T-cell (primary cell): ENCODE results near the gene SEC61G. TPM values are rescaled to one million over a fixed set of nuclear protein-coding genes. Genes with fewer than 3 reads are reported as not detected.

Source experiments
- ATAC-seq, 4 experiments: fragments of 200-7000 bp in 3 of 4; fragments of 150-1000 bp in 1 of 4; cut with Tn5 transposase; replicated peaks in 1 of 4; 1 replicate in 3 of 4; 2 replicates in 1 of 4; pipeline ENCODE4 v1.10.0; 2021; ENCODE audit warnings: moderate library complexity in 3 of 4, mild to moderate bottlenecking in 2 of 4, moderate number of reproducible peaks in 1 of 4
- CTCF ChIA-PET, 2 donors: fragments of 300-600 bp; sonication (Branson Sonifier 250); formaldehyde crosslinking; loops; one replicate each; lab custom pipeline; 2022; ENCODE audit warnings: antibody characterized with exemption in 2 of 2; lab: Charles Lee
- POLR2A ChIA-PET, 2 donors: fragments of 300-600 bp; sonication (Branson Sonifier 250); formaldehyde crosslinking; loops; one replicate each; lab custom pipeline; 2022; ENCODE audit warnings: antibody characterized with exemption in 2 of 2; lab: Charles Lee
- DNase-seq, 35 experiments: peaks; one replicate each; pipeline versions ENCODE4 v3.0.0 to v3.0.0-alpha.2; 2013 to 2023
- H3K27ac ChIP-seq: one replicate; pipeline ENCODE4 v1.5.1; 2013; ENCODE audit warnings: low read length
- H3K27me3 ChIP-seq, 2 experiments: replicated peaks in 1 of 2; 1 replicate in 1 of 2; 2 replicates in 1 of 2; pipeline versions ENCODE4 v1.6.1 to v1.7.0; 2013; ENCODE audit warnings: low read length in 1 of 2, mixed read lengths in 1 of 2; ENCODE audit not compliant: control insufficient read depth in 2 of 2, insufficient read depth in 2 of 2; ENCODE audit errors: extremely low read depth in 1 of 2
- H3K36me3 ChIP-seq, 2 donors: 1 replicate in 1 of 2; 2 replicates in 1 of 2; pipeline versions ENCODE4 v1.6.1 to v1.7.0; 2013; ENCODE audit warnings: low read length in 1 of 2; ENCODE audit not compliant: control insufficient read depth in 2 of 2, insufficient read depth in 1 of 2; ENCODE audit errors: extremely low read depth in 1 of 2
- H3K4me1 ChIP-seq, 2 experiments: 1 replicate in 1 of 2; 2 replicates in 1 of 2; pipeline versions ENCODE4 v1.6.1 to v1.7.0; 2013; ENCODE audit warnings: low read length in 2 of 2, mixed read lengths in 1 of 2; ENCODE audit not compliant: insufficient read depth in 2 of 2, control insufficient read depth in 1 of 2; ENCODE audit errors: extremely low read depth in 1 of 2
- H3K4me3 ChIP-seq, 2 donors: 1 replicate in 1 of 2; 2 replicates in 1 of 2; pipeline versions ENCODE4 v1.5.1 to v1.7.0; 2013; ENCODE audit warnings: mild to moderate bottlenecking in 2 of 2, low read length in 1 of 2, moderate library complexity in 1 of 2; ENCODE audit not compliant: control insufficient read depth in 1 of 2; ENCODE audit errors: extremely low read depth in 1 of 2
- H3K9me3 ChIP-seq: 2 replicates; pipeline ENCODE4 v1.7.0; 2013
- H3K27ac Mint-ChIP-seq, 2 donors: one replicate each; pipeline ENCODE4 v1.8.0; 2020 to 2021; ENCODE audit warnings: mild to moderate bottlenecking in 2 of 2, mixed read lengths in 2 of 2
- H3K27me3 Mint-ChIP-seq, 2 donors: one replicate each; pipeline ENCODE4 v1.8.0; 2021 to 2022; ENCODE audit warnings: mixed read lengths in 2 of 2
- H3K36me3 Mint-ChIP-seq: one replicate; pipeline ENCODE4 v1.8.0; 2021; ENCODE audit warnings: mixed read lengths
- H3K4me1 Mint-ChIP-seq, 3 donors: one replicate each; pipeline ENCODE4 v1.8.0; 2020 to 2022; ENCODE audit warnings: mixed read lengths in 3 of 3, mild to moderate bottlenecking in 1 of 3
- H3K4me3 Mint-ChIP-seq, 3 donors: one replicate each; pipeline ENCODE4 v1.8.0; 2020 to 2022; ENCODE audit warnings: mild to moderate bottlenecking in 3 of 3, mixed read lengths in 3 of 3, moderate library complexity in 3 of 3
- H3K9me3 Mint-ChIP-seq, 3 donors: one replicate each; pipeline ENCODE4 v1.8.0; 2020 to 2022; ENCODE audit warnings: mixed read lengths in 3 of 3
- WGBS: methylation state at CpG from one replicate; pipeline ENCODE4 v1.1.5; 2013; ENCODE audit warnings: missing lambda C conversion rate; ENCODE audit not compliant: insufficient coverage; 5-methylcytosine and 5-hydroxymethylcytosine counted together
- total RNA-seq, 35 experiments: library from RNA in 6 of 35; stranded (reverse) in 6 of 35; fragments of 120-200 nt in 1 of 35; gene quantifications; one replicate each; pipeline versions ENCODE4 v1.2.1 to v1.2.4 and lab custom pipeline; 2013 to 2026

Gene SEC61G
- total RNA-seq, 5 donors from 2014 or later (not counting 1 experiment from before 2014, with no cell fraction given): 42.7 to 65.1 (median 62.1) TPM

DNA sequence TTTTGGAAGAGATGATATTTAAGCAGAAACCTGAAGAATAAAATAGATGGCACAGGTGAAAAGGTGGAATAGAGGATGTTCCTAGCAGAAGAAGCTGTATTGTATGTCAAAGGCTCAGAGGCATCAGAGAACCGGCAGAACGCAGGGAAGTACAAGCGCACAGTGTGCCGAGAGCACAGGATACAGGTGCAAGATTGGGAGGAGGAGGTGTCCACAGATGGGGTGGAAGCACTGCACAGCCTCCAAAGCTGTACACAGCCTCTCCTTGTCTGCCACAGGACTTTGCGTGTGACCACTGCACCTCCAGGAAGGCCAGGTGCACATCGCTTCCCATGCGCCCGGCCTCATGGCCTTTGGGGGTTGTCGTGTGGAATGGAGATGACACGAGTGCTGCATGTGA lies 23.3 kb upstream of the SEC61G start:
- Mint-ChIP-seq H3K36me3 (no peaks in the 10 kb centered on the region), H3K27ac (no peak overlapping the region), H3K4me3 (no peak overlapping the region), H3K4me1 (no peaks in the 10 kb centered on the region), H3K9me3 (peaks cover under 1% of the 10 kb centered on the region in 3 donors), H3K27me3 (peaks cover 11 to 26% of the 10 kb centered on the region in 2 donors)
- ATAC-seq (no peak), DNase-seq (no peak)
- 93% methylated on average over 9 of the region's 10 CpGs for WGBS
- POLR2A ChIA-PET: no interaction called here
- CTCF ChIA-PET: no interaction called here
- Histone ChIP-seq H3K4me1 (no peaks in the 10 kb centered on the region), H3K27me3 (peaks cover 3 to 13% of the 10 kb centered on the region in 2 experiments), H3K4me3 (no peak overlapping the region), H3K9me3 (no peaks in the 10 kb centered on the region), H3K27ac (no peak overlapping the region), H3K36me3 (no peaks in the 10 kb centered on the region)

DNA sequence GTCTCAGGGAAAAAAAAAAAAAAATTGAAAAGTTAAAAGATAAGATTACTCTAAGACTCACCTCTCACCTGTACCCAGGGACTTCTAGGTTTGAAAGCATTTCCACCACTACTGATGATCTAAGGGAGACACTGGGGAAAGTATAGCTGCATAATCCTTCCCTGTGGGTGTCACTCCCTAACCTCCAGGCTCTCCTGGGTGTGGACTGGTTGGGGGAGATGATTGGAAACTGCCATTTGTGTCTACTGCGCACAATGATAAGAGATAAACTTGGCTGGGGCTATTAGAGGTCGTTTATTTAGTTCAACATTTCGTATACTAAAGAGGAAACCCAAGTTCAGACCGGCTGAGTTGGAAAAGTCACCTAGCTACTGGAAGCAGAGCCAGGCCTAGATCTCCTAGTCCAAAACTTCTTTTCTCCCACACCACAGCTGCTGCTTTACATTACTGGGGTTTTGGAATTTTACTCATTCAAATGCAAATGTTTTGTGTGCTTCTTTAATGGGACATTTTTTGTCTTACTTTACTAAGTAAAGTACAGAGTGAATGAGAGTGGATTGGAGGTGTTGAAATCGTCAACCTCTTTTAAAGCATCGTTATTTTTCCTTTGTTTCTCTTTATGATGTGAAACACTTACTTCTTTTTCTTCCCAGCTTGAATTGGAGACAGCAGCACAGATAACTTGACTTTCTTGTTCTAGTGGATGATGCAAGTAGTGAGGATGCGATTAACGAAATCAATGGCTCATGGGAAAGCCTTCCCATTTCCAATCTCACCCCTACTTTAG lies 22.3 kb upstream of the SEC61G start:
- Histone ChIP-seq H3K27ac (no peak overlapping the region), H3K4me1 (no peaks in the 10 kb centered on the region), H3K36me3 (no peaks in the 10 kb centered on the region), H3K9me3 (no peaks in the 10 kb centered on the region), H3K4me3 (no peak overlapping the region), H3K27me3 (peaks cover 3 to 13% of the 10 kb centered on the region in 2 experiments)
- Mint-ChIP-seq H3K9me3 (peaks cover 8 to 10% (median 9%) of the 10 kb centered on the region in 3 donors), H3K4me1 (no peaks in the 10 kb centered on the region), H3K4me3 (no peak overlapping the region), H3K27ac (no peak overlapping the region), H3K36me3 (no peaks in the 10 kb centered on the region), H3K27me3 (peaks cover 12 to 26% of the 10 kb centered on the region in 2 donors)
- POLR2A ChIA-PET: interaction anchor here in 1 of 2 donors (0.5 kb wide), 1 partner anchor 1251 kb away, joined by 5 read pairs; no protein-coding TSS in a partner anchor
- CTCF ChIA-PET: interaction anchor here in 1 of 2 donors (0.7 kb wide), 1 partner anchor 634 kb away, joined by 4 read pairs; no protein-coding TSS in a partner anchor
- WGBS: no CpG with 5 or more reads among the region's 8 CpGs
- DNase-seq: no peak
- ATAC-seq: no peak

DNA sequence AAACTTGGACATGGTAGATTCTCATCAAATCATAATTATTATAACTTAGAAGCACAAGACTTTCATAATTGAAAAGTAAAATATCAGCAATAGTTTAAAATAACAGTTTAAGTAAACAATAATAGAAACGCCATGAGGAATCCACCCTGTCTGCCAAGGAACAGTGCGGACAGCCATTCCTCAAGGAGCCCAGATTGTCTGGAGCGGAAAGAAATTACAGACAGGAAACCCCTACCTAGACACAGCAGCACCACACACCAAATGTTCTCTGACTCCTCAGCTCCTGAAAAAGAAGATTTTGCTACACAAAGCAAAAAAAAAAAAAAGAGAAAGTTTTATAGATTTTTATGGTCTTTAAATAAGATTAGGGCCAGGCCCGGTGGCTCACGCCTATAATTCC lies 21.5 kb upstream of the SEC61G start:
- Mint-ChIP-seq H3K27me3 (peaks cover 7 to 18% of the 10 kb centered on the region in 2 donors), H3K9me3 (peaks cover 12 to 13% (median 13%) of the 10 kb centered on the region in 3 donors), H3K27ac (no peak overlapping the region), H3K4me3 (no peak overlapping the region), H3K4me1 (no peaks in the 10 kb centered on the region), H3K36me3 (no peaks in the 10 kb centered on the region)
- no peaks in the 10 kb centered on the region for H3K4me1 ChIP-seq
- H3K27ac ChIP-seq: no peak overlapping the region
- CTCF ChIA-PET: no interaction called here
- no peak for DNase-seq
- H3K9me3 ChIP-seq: no peaks in the 10 kb centered on the region
- ATAC-seq: no peak
- POLR2A ChIA-PET: no interaction called here
- H3K36me3 ChIP-seq: no peaks in the 10 kb centered on the region
- WGBS: 83% methylated on average over 2 of the region's 5 CpGs
- H3K27me3 ChIP-seq: peaks cover 3 to 9% of the 10 kb centered on the region in 2 experiments
- H3K4me3 ChIP-seq: no peak overlapping the region

DNA sequence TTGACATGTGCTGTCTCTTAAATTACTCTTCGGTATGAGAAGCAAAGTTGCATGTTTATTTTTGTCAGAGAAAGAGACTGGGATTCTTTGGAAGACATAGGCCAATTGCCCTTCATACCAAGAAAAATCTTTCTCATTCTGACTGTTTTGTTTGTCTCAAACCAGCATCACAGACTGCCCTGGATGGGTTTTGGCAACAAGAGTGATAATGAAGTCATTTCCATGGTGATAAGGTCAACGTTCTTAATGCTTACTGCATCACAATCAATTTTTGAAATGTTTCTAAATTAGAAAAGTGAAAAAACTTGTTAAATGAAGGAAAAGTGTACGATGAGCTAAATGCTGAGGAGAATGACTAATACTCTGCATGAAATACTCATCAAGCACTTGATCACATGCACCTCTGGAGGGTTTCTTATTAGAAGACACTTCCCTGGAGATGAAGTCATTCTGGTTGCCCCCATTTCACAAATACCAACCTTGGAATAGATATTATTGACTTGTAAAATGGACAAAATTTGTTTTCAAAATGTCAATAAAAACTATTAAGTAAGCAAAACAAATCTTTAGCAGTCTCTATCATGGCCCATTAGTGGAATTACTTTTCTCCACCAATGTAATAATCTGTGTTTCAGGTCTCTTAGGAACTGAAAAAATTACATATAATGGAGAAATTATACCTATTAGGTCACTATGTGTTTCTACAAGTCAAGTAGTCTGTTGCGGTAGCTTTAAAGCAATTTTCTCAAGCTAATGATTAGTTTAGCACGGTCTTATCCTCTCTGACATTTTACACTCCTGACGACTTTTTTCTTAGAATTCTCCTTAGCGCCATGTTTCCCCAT lies 19.9 kb upstream of the SEC61G start:
- no peak overlapping the region for H3K4me3 ChIP-seq
- H3K27me3 Mint-ChIP-seq: peaks cover 6 to 9% of the 10 kb centered on the region in 2 donors
- peaks cover 12 to 13% (median 13%) of the 10 kb centered on the region in 3 donors for H3K9me3 Mint-ChIP-seq
- H3K27ac Mint-ChIP-seq: no peak overlapping the region
- WGBS: no CpG with 5 or more reads among the region's 7 CpGs
- no peaks in the 10 kb centered on the region for H3K36me3 ChIP-seq
- ChIA-PET POLR2A (no interaction called here), CTCF (no interaction called here)
- DNase-seq: no peak
- H3K27ac ChIP-seq: no peak overlapping the region
- peaks cover 2 to 4% (median 4%) of the 10 kb centered on the region in 3 donors for H3K4me1 Mint-ChIP-seq
- H3K27me3 ChIP-seq: peaks cover 3 to 13% of the 10 kb centered on the region in 2 experiments
- no peaks in the 10 kb centered on the region for H3K9me3 ChIP-seq
- peaks cover 0 to 4% of the 10 kb centered on the region in 2 experiments for H3K4me1 ChIP-seq
- H3K4me3 Mint-ChIP-seq: no peak overlapping the region
- no peak for ATAC-seq
- no peaks in the 10 kb centered on the region for H3K36me3 Mint-ChIP-seq

DNA sequence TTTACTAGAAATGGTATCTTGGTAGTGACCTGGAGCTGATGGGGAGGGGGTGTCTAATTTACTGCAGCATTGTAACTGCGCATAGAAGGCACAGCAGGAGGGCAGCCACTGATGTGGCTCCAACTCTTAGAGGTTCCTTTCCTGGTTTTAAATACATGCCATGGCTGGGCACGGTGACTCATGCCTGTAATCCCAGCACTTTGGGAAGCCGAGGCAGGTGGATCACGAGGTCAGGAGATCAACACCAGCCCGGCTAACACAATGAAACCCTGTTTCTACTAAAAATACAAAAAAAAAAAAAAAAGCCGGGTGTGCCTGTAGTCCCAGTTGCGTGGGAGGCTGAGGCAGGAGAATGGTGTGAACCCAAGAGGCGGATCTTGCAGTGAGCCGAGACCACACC lies 19.2 kb upstream of the SEC61G start:
- Histone ChIP-seq H3K9me3 (no peaks in the 10 kb centered on the region), H3K4me3 (no peak overlapping the region), H3K27me3 (peaks cover 5 to 13% of the 10 kb centered on the region in 2 experiments), H3K27ac (no peak overlapping the region), H3K36me3 (no peaks in the 10 kb centered on the region), H3K4me1 (peaks cover 0 to 4% of the 10 kb centered on the region in 2 experiments)
- POLR2A ChIA-PET: no interaction called here
- H3K36me3 Mint-ChIP-seq: no peaks in the 10 kb centered on the region
- H3K27ac Mint-ChIP-seq: no peak overlapping the region
- DNase-seq (no peak), ATAC-seq (no peak)
- peaks cover 12 to 13% (median 13%) of the 10 kb centered on the region in 3 donors for H3K9me3 Mint-ChIP-seq
- 85% methylated on average over 4 of the region's 9 CpGs for WGBS
- no peak overlapping the region for H3K4me3 Mint-ChIP-seq
- peaks cover 6 to 12% (median 8%) of the 10 kb centered on the region in 3 donors for H3K4me1 Mint-ChIP-seq
- peaks cover 6 to 9% of the 10 kb centered on the region in 2 donors for H3K27me3 Mint-ChIP-seq
- CTCF ChIA-PET: no interaction called here
